KBM-7 (cell line): ENCODE measurements around the gene OR4D1.

ENCODE experiments used
- DNase-seq: peaks from one replicate; pipeline ENCODE4 v3.0.0-alpha.2; 2015
- in situ Hi-C: fragments of 300-500 bp; cut with MboI; formaldehyde crosslinking; loops from 2 replicates; pipeline ENCODE4 v1.14.3; 2020; ENCODE audit warnings: low sequenced_read_pairs, low pct_unique_long_range_greater_than_20kb, mixed read lengths

OR4D1 gene

GRCh38 chr17:58144801-58145200 is 3.4 kb upstream of the OR4D1 start:
- in situ Hi-C loops: no loop called here
- no peak for DNase-seq

GRCh38 chr17:58148609-58149008 is 425 bp downstream of the OR4D1 start:
- DNase-seq: no peak
- in situ Hi-C loops: no loop called here

GRCh38 chr17:58150394-58150793 is 2.2 kb downstream of the OR4D1 start:
- no peak for DNase-seq
- in situ Hi-C loops: no loop called here

- in situ Hi-C loops: no loop called here
- DNase-seq: peak; percentile 76
These were observed 4.9 kb downstream of the OR4D1 start for GRCh38 chr17:58153046-58153445.

GRCh38 chr17:58153671-58154070 is 5.5 kb downstream of the OR4D1 start:
- DNase-seq: no peak
- in situ Hi-C loops: no loop called here

- peak; percentile 9 for DNase-seq
- in situ Hi-C loops: no loop called here
These were observed 8.9 kb downstream of the OR4D1 start for GRCh38 chr17:58156839-58157803.

- no peak for DNase-seq
- in situ Hi-C loops: no loop called here
These were observed 10.0 kb downstream of the OR4D1 start for GRCh38 chr17:58158181-58158580.

- peak; percentile 39 for DNase-seq
These were observed 13.4 kb downstream of the OR4D1 start for GRCh38 chr17:58161566-58161965.

GRCh38 chr17:58165981-58166380 is 17.8 kb downstream of the OR4D1 start:
- in situ Hi-C loops: no loop called here
- DNase-seq: no peak

More at GRCh38 chr17:58161566-58161965, 13.4 kb downstream of the OR4D1 start:
- in situ Hi-C loops: no loop called here

- DNase-seq: no peak
- in situ Hi-C loops: no loop called here
These were observed 18.5 kb downstream of the OR4D1 start, which contains the start of gene OR4D2 for GRCh38 chr17:58166682-58167081. Gene OR4D2 (plus strand): TSS chr17:58166982. CDS start chr17:58169656, 2,674 bp downstream.

- in situ Hi-C loops: no loop called here
- DNase-seq: no peak
These were observed 22.4 kb downstream of the OR4D1 start for GRCh38 chr17:58170622-58171021.

- DNase-seq: peak; percentile 66
- in situ Hi-C loops: no loop called here
These were observed 24.3 kb downstream of the OR4D1 start for GRCh38 chr17:58172369-58173071.

- in situ Hi-C loops: no loop called here
- DNase-seq: no peak
These were observed 26.7 kb downstream of the OR4D1 start for GRCh38 chr17:58174871-58175270.

GRCh38 chr17:58176200-58176599 is 28.0 kb downstream of the OR4D1 start:
- in situ Hi-C loops: no loop called here
- DNase-seq: no peak

- in situ Hi-C loops: no loop called here
- no peak for DNase-seq
These were observed 33.6 kb downstream of the OR4D1 start for GRCh38 chr17:58181796-58182195.

- in situ Hi-C loops: no loop called here
These were observed 35.3 kb downstream of the OR4D1 start for GRCh38 chr17:58183514-58183913.

GRCh38 chr17:58184308-58184985 is 36.3 kb downstream of the OR4D1 start:
- in situ Hi-C loops: no loop called here
- peak; percentile 90 for DNase-seq

More at GRCh38 chr17:58183514-58183913, 35.3 kb downstream of the OR4D1 start:
- DNase-seq: no peak

- in situ Hi-C loops: no loop called here
- DNase-seq: no peak
These were observed 37.0 kb downstream of the OR4D1 start for GRCh38 chr17:58184986-58185761.

- in situ Hi-C loops: no loop called here
- DNase-seq: no peak
These were observed 38.4 kb downstream of the OR4D1 start for GRCh38 chr17:58186591-58186990.
